WTC11 (cell line): Measurements from ENCODE around the gene KRT6C. TPM values are rescaled to one million over a fixed set of nuclear protein-coding genes. Genes with fewer than 3 reads are reported as not detected.

Source experiments
- ATAC-seq: fragments of 200-7000 bp; cut with Tn5 transposase; 2 replicates; pipeline ENCODE4 v1.10.0; 2021; ENCODE audit warnings: mild to moderate bottlenecking, moderate library complexity
- CTCF ChIA-PET: fragments of 300-600 bp; sonication (Branson Sonifier 250); formaldehyde crosslinking; loops from one replicate; lab custom pipeline; 2021; ENCODE audit warnings: antibody characterized with exemption; lab: Charles Lee
- POLR2A ChIA-PET: fragments of 350-600 bp; sonication (Branson Sonifier 250); formaldehyde crosslinking; loops from one replicate; lab custom pipeline; 2021; ENCODE audit warnings: antibody characterized with exemption; lab: Charles Lee
- DNase-seq: peaks from one replicate; pipeline ENCODE4 v3.0.0; 2021; ENCODE audit warnings: low spot score
- H3K27ac Mint-ChIP-seq: 2 replicates; pipeline ENCODE4 v1.8.0; 2021; ENCODE audit warnings: mixed read lengths
- H3K27me3 Mint-ChIP-seq: 2 replicates; pipeline ENCODE4 v1.8.0; 2021; ENCODE audit warnings: low read depth, mild to moderate bottlenecking, moderate library complexity, mixed read lengths
- H3K36me3 Mint-ChIP-seq: 2 replicates; pipeline ENCODE4 v1.8.0; 2021; ENCODE audit warnings: mixed read lengths
- H3K4me1 Mint-ChIP-seq: 2 replicates; pipeline ENCODE4 v1.8.0; 2022; ENCODE audit warnings: mixed read lengths
- H3K4me3 Mint-ChIP-seq: 2 replicates; pipeline ENCODE4 v1.8.0; 2021; ENCODE audit warnings: mild to moderate bottlenecking, moderate library complexity, mixed read lengths
- H3K9me3 Mint-ChIP-seq: 2 replicates; pipeline ENCODE4 v1.8.0; 2021; ENCODE audit warnings: mixed read lengths
- ARID4B ChIP-seq: sonication (generic); formaldehyde crosslinking; IDR thresholded peaks from 2 replicates; pipeline ENCODE4 v1.8.0; 2023; ENCODE audit warnings: missing genetic modification reagents, mild to moderate bottlenecking, borderline replicate concordance
- CBFB ChIP-seq: sonication (generic); formaldehyde crosslinking; IDR thresholded peaks from 2 replicates; pipeline ENCODE4 v1.8.1; 2022; ENCODE audit warnings: mild to moderate bottlenecking, low read depth, missing genetic modification reagents
- CREM ChIP-seq: sonication (generic); formaldehyde crosslinking; IDR thresholded peaks from 2 replicates; pipeline ENCODE4 v1.8.1; 2022; ENCODE audit warnings: mild to moderate bottlenecking, missing genetic modification reagents, moderate library complexity
- GRHL2 ChIP-seq: fragments of 250-450 bp; sonication (Bioruptor Pico); IDR thresholded peaks from 2 replicates; pipeline ENCODE4 v1.8.0; 2022; ENCODE audit warnings: mild to moderate bottlenecking, moderate library complexity; ENCODE audit not compliant: insufficient replicate concordance, severe bottlenecking
- JUN ChIP-seq: sonication (generic); formaldehyde crosslinking; IDR thresholded peaks from 2 replicates; pipeline ENCODE4 v1.8.0; 2023; ENCODE audit warnings: mild to moderate bottlenecking, missing genetic modification reagents
- MYBL2 ChIP-seq: sonication (generic); formaldehyde crosslinking; IDR thresholded peaks from 2 replicates; pipeline ENCODE4 v1.8.1; 2023; ENCODE audit warnings: mild to moderate bottlenecking, moderate library complexity, missing genetic modification reagents
- SOX15 ChIP-seq: fragments of 250-450 bp; sonication (Bioruptor Pico); IDR thresholded peaks from 2 replicates; pipeline ENCODE4 v1.9.0; 2021; ENCODE audit warnings: mild to moderate bottlenecking
- STAT6 ChIP-seq: sonication (generic); formaldehyde crosslinking; conservative IDR thresholded peaks from 2 replicates; pipeline ENCODE4 v1.8.1; 2023; ENCODE audit warnings: mild to moderate bottlenecking, low read depth, missing genetic modification reagents, moderate library complexity
- ZBTB21 ChIP-seq: sonication (generic); formaldehyde crosslinking; IDR thresholded peaks from 2 replicates; pipeline ENCODE4 v1.8.1; 2023; ENCODE audit warnings: mild to moderate bottlenecking, missing genetic modification reagents, borderline replicate concordance
- ZNF138 ChIP-seq: sonication (generic); formaldehyde crosslinking; conservative IDR thresholded peaks from 2 replicates; pipeline ENCODE4 v1.8.1; 2022; ENCODE audit warnings: mild to moderate bottlenecking, moderate library complexity, missing genetic modification reagents
- ZNF263 ChIP-seq: sonication (generic); formaldehyde crosslinking; IDR thresholded peaks from 2 replicates; pipeline ENCODE4 v1.8.1; 2022; ENCODE audit warnings: low read depth, mild to moderate bottlenecking, moderate library complexity, missing genetic modification reagents
- ZSCAN18 ChIP-seq: fragments of 250-450 bp; sonication (Bioruptor Pico); IDR thresholded peaks from 2 replicates; pipeline ENCODE4 v2.1.2; 2022; ENCODE audit warnings: mild to moderate bottlenecking, moderate library complexity
- total RNA-seq: library from RNA; stranded (reverse); gene quantifications from 3 replicates; pipeline ENCODE4 v1.2.3, GENCODE V29; 2021
- TF ChIP-seq, protein P1 (sequence below): sonication (generic); formaldehyde crosslinking; IDR thresholded peaks from 2 replicates; pipeline ENCODE4 v1.8.1; 2023; ENCODE audit warnings: mild to moderate bottlenecking, missing genetic modification reagents, borderline replicate concordance
- TF ChIP-seq, protein P2 (sequence below): sonication (generic); formaldehyde crosslinking; IDR thresholded peaks from 2 replicates; pipeline ENCODE4 v1.8.0; 2023; ENCODE audit warnings: mild to moderate bottlenecking, missing genetic modification reagents
- TF ChIP-seq, protein P3 (sequence below): sonication (generic); formaldehyde crosslinking; IDR thresholded peaks from 2 replicates; pipeline ENCODE4 v1.8.1; 2023; ENCODE audit warnings: mild to moderate bottlenecking, missing genetic modification reagents, moderate library complexity

The KRT6C gene
- total RNA-seq, 1 experiment from 2014 or later: not detected

DNA sequence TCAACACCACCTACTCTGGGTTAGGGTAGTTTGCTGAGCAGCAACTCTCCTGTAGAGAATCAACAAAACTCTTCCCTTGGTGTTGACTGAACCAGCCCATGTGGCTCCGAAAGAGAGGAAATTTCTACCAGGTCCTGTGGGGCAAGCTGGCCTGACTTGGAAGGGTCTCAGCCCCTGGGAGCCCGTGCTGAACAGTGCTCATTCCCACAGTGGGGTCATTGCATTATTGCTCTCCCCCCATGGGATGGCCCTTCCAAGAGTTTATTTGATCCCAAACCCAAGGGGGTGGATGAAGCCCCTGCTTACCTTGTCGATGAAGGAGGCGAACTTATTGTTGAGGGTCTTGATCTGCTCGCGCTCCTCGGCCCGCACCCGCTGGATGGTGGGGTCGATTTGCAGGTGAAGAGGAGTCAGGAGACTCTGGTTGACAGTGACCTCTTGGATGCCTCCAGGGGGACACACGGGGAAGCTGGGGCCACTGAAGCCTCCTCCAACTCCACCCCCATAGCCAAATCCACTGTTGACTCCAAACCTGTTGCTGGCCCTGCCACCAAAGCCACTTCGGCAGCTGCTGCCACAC is 40.0 kb downstream of the KRT6C start (continued):
- TF ChIP-seq ZSCAN18 (CRISPR knock-in tag) (no peak), JUN (CRISPR knock-in tag) (no peak)

DNA sequence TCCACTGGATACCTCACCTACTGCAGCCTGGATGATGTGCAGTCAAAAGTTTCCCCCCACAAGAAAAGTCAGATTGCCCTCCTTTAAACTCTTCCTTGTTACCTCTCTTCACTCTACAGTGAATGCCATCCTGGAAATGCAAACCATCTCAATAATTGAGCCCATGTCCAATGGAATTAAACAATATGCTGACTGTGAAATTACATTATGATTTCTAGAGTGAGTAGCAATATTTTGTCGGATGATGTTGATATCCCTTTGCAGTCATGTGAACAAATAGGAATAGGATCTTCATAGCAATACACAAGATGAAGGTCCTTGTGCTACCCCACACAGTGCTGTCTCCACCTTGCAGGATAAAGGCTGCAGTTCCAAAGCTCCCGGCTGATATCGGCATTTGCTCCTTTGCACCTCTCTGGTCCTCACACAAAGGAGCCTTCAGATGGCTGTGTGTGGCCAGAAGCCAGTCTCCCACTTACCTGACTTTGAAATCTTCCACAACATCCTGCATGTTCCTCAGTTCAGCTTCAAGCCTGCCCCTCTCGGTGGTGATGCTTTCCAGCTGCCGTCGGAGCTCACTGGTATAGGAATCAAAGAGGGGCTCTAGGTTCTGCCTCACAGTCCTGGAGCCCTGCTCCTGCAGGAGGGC is 40.9 kb downstream of the KRT6C start:
- ATAC-seq (no peak), DNase-seq (no peak)
- Mint-ChIP-seq H3K4me1 (peaks cover 8% of the 10 kb centered on the region), H3K27ac (no peak overlapping the region), H3K36me3 (no peaks in the 10 kb centered on the region), H3K27me3 (no peaks in the 10 kb centered on the region), H3K9me3 (peaks cover 7% of the 10 kb centered on the region), H3K4me3 (no peak overlapping the region)
- CTCF ChIA-PET: interaction anchor here (1.0 to 2.3 kb wide), 3 partner anchors 10 to 37 kb away, joined by 3 to 8 read pairs (median 4); no protein-coding TSS in a partner anchor
- TF ChIP-seq MYBL2 (CRISPR knock-in tag) (no peak), ZBTB21 (CRISPR knock-in tag) (no peak), CBFB (CRISPR knock-in tag) (no peak), ZNF263 (no peak), JUN (CRISPR knock-in tag) (no peak), ZNF138 (CRISPR knock-in tag) (no peak), CREM (CRISPR knock-in tag) (no peak)
- TF ChIP-seq, protein P1, sequence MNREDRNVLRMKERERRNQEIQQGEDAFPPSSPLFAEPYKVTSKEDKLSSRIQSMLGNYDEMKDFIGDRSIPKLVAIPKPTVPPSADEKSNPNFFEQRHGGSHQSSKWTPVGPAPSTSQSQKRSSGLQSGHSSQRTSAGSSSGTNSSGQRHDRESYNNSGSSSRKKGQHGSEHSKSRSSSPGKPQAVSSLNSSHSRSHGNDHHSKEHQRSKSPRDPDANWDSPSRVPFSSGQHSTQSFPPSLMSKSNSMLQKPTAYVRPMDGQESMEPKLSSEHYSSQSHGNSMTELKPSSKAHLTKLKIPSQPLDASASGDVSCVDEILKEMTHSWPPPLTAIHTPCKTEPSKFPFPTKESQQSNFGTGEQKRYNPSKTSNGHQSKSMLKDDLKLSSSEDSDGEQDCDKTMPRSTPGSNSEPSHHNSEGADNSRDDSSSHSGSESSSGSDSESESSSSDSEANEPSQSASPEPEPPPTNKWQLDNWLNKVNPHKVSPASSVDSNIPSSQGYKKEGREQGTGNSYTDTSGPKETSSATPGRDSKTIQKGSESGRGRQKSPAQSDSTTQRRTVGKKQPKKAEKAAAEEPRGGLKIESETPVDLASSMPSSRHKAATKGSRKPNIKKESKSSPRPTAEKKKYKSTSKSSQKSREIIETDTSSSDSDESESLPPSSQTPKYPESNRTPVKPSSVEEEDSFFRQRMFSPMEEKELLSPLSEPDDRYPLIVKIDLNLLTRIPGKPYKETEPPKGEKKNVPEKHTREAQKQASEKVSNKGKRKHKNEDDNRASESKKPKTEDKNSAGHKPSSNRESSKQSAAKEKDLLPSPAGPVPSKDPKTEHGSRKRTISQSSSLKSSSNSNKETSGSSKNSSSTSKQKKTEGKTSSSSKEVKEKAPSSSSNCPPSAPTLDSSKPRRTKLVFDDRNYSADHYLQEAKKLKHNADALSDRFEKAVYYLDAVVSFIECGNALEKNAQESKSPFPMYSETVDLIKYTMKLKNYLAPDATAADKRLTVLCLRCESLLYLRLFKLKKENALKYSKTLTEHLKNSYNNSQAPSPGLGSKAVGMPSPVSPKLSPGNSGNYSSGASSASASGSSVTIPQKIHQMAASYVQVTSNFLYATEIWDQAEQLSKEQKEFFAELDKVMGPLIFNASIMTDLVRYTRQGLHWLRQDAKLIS (CRISPR knock-in tag): no peak
- POLR2A ChIA-PET: no interaction called here

GRCh38 chr12:52428121-52428520 is 45.5 kb downstream of the KRT6C start:
- Mint-ChIP-seq H3K4me3 (no peak overlapping the region), H3K9me3 (peaks cover 7% of the 10 kb centered on the region), H3K36me3 (no peaks in the 10 kb centered on the region), H3K27me3 (peaks cover 2% of the 10 kb centered on the region; the same call in 1 of the 2 replicates), H3K27ac (no peak overlapping the region), H3K4me1 (peaks cover 4% of the 10 kb centered on the region; the same call in 1 of the 2 replicates)
- ATAC-seq (no peak), DNase-seq (peak; percentile 25)
- ChIA-PET POLR2A (no interaction called here), CTCF (interaction anchor here (0.6 to 2.3 kb wide), 21 partner anchors 9 to 452 kb away, joined by 3 to 26 read pairs (median 4); no protein-coding TSS in a partner anchor)
- TF ChIP-seq SOX15 (CRISPR knock-in tag) (no peak), STAT6 (CRISPR knock-in tag) (no peak), ARID4B (CRISPR knock-in tag) (no peak), GRHL2 (CRISPR knock-in tag) (no peak)
- TF ChIP-seq, protein P2, sequence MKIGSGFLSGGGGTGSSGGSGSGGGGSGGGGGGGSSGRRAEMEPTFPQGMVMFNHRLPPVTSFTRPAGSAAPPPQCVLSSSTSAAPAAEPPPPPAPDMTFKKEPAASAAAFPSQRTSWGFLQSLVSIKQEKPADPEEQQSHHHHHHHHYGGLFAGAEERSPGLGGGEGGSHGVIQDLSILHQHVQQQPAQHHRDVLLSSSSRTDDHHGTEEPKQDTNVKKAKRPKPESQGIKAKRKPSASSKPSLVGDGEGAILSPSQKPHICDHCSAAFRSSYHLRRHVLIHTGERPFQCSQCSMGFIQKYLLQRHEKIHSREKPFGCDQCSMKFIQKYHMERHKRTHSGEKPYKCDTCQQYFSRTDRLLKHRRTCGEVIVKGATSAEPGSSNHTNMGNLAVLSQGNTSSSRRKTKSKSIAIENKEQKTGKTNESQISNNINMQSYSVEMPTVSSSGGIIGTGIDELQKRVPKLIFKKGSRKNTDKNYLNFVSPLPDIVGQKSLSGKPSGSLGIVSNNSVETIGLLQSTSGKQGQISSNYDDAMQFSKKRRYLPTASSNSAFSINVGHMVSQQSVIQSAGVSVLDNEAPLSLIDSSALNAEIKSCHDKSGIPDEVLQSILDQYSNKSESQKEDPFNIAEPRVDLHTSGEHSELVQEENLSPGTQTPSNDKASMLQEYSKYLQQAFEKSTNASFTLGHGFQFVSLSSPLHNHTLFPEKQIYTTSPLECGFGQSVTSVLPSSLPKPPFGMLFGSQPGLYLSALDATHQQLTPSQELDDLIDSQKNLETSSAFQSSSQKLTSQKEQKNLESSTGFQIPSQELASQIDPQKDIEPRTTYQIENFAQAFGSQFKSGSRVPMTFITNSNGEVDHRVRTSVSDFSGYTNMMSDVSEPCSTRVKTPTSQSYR (CRISPR knock-in tag): no peak
- TF ChIP-seq, protein P3, sequence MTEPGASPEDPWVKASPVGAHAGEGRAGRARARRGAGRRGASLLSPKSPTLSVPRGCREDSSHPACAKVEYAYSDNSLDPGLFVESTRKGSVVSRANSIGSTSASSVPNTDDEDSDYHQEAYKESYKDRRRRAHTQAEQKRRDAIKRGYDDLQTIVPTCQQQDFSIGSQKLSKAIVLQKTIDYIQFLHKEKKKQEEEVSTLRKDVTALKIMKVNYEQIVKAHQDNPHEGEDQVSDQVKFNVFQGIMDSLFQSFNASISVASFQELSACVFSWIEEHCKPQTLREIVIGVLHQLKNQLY: no peak
